ENCODE data around the gene ARF3. TPM values are rescaled to one million over a fixed set of nuclear protein-coding genes. Genes with fewer than 3 reads are reported as not detected.

Gene ARF3
- total and polyA plus RNA-seq, 2 experiments from 2014 or later: 65.0 to 87.7 TPM

DNA sequence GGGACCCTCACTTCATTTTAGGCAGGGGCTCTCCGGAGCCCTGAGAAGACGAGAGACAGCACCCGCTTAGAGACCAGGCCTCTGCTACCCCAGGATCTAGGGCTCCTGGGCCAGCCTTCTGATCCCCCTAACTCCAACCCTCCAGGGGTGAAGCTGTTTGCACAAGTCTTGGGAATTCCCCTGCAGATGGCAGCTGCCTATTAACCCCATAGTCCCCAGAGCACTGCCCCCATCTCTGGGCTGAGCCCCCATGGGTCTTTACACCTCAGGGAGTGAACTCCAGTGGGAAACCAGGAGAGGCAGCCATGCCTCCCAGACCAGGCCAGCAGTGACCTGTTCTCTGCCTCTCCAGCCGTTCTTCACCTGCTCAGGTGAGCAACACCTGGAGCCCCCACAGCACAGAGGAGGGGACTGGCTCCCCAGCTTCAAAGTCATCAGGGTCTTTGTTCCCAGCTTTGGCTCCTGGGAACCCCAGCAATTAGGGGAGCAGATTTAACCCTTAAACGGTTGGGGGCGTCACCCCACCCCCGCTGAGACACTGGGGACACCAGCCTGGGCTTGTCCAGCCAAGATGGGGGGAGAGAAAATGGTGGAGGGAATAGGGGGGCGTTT is 12.0 kb upstream of the ARF3 start:
- H3K27ac ChIP-seq: no peak overlapping the region
- H3K9ac ChIP-seq: no peak overlapping the region
- H3K79me2 ChIP-seq (ENCODE audit: insufficient read depth): no peaks in the 10 kb centered on the region
- in situ Hi-C loops (cut with MboI): no loop called here
- no peaks in the 10 kb centered on the region; the same call in 1 of the 2 replicates for H3F3A ChIP-seq (ENCODE audit: insufficient read depth)
- WGBS, 2 experiments (ENCODE audit: low coverage in 1 of 2, low lambda C conversion rate in 2 of 2, missing lambda C conversion rate in 2 of 2): 39 to 40% methylated on average over 7 to 8 of the region's 8 CpGs
- H3K36me3 ChIP-seq (ENCODE audit: low read depth): no peaks in the 10 kb centered on the region
- no peak for TF ChIP-seq EZH2phosphoT487 (IDR thresholded peaks at IDR 0.05; ENCODE audit: insufficient read depth, low read depth)
- no peak for TF ChIP-seq EZH2 (IDR thresholded peaks at IDR 0.05; ENCODE audit: insufficient read depth, poor library complexity, severe bottlenecking)
- DNase-seq: no peak
- H3K27me3 ChIP-seq (replicated peaks; ENCODE audit: insufficient read depth): peaks cover 6% of the 10 kb centered on the region; the same call in 1 of the 2 replicates
- no peaks in the 10 kb centered on the region for H3K9me3 ChIP-seq (ENCODE audit: low read depth)
- no peak overlapping the region for H3K4me2 ChIP-seq (ENCODE audit: unreplicated experiment)
- H2AFZ ChIP-seq: no peak overlapping the region
- H4K20me1 ChIP-seq (ENCODE audit: insufficient read depth): no peaks in the 10 kb centered on the region
- no peak overlapping the region for H3K4me3 ChIP-seq
- no peaks in the 10 kb centered on the region for H3K9me2 ChIP-seq (ENCODE audit: insufficient read depth)
- peaks cover 28% of the 10 kb centered on the region for H3K4me1 ChIP-seq (ENCODE audit: insufficient read depth)

DNA sequence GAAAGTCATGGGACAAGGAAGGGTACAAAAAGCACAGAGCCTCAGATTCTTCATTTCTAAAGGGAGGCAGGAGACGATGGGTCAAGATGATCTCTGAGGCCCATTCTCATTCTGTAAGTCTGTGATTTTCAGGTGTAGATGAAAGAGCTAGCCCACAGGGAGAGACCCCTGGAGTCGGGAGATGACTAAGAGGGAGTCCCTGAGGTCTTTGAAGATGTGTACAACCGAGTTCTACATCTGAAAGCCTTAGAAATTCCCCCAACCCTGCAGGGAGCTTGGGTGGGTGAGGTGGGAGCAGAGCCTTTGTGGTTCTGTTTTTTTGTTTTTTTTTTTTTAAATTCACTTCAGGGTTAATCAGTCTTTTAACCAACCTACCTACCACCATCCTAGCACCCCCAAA is 11.2 kb upstream of the ARF3 start:
- Histone ChIP-seq H3K9me3 (ENCODE audit: low read depth) (no peaks in the 10 kb centered on the region), H2AFZ (no peak overlapping the region), H3K4me2 (ENCODE audit: unreplicated experiment) (no peak overlapping the region), H3K4me3 (no peak overlapping the region), H3K4me1 (ENCODE audit: insufficient read depth) (peaks cover 22% of the 10 kb centered on the region), H3F3A (ENCODE audit: insufficient read depth) (no peaks in the 10 kb centered on the region; the same call in 1 of the 2 replicates), H3K27me3 (replicated peaks; ENCODE audit: insufficient read depth) (peaks cover 6% of the 10 kb centered on the region; the same call in 1 of the 2 replicates), H3K9me2 (ENCODE audit: insufficient read depth) (no peaks in the 10 kb centered on the region), H3K27ac (no peak overlapping the region), H3K9ac (no peak overlapping the region), H4K20me1 (ENCODE audit: insufficient read depth) (no peaks in the 10 kb centered on the region), H3K36me3 (ENCODE audit: low read depth) (no peaks in the 10 kb centered on the region), H3K79me2 (ENCODE audit: insufficient read depth) (no peaks in the 10 kb centered on the region)
- WGBS, 2 experiments (ENCODE audit: low coverage in 1 of 2, low lambda C conversion rate in 2 of 2, missing lambda C conversion rate in 2 of 2): 84 to 88% methylated on average over 3 of the region's 3 CpGs
- in situ Hi-C loops (cut with MboI): no loop called here
- TF ChIP-seq EZH2phosphoT487 (IDR thresholded peaks at IDR 0.05; ENCODE audit: insufficient read depth, low read depth): no peak
- TF ChIP-seq EZH2 (IDR thresholded peaks at IDR 0.05; ENCODE audit: insufficient read depth, poor library complexity, severe bottlenecking): no peak
- no peak for DNase-seq

DNA sequence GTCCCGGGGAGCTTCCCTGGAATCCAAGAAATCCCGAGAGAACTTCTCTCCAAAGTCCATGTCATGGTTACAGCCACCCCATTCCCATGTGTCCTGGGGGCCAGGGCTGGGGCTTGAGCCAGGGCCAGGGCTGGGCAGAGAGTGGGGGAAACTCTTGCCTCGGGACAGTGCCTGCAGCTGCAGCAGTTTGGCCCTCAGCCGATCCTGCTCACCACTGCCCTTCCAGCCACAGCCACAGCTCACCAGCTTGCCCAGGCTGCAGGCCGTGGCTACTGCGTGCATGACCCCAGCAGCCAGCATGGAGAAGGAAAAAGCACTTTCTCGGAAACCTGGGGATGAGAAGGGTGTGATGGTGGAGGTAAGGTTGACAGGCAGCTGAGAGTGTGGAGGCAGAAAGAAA is 10.7 kb upstream of the ARF3 start:
- TF ChIP-seq EZH2 (IDR thresholded peaks at IDR 0.05; ENCODE audit: insufficient read depth, poor library complexity, severe bottlenecking) (no peak), EZH2phosphoT487 (IDR thresholded peaks at IDR 0.05; ENCODE audit: insufficient read depth, low read depth) (no peak)
- Histone ChIP-seq H3K9me3 (ENCODE audit: low read depth) (no peaks in the 10 kb centered on the region), H3K36me3 (ENCODE audit: low read depth) (no peaks in the 10 kb centered on the region), H4K20me1 (ENCODE audit: insufficient read depth) (no peaks in the 10 kb centered on the region), H3K4me3 (no peak overlapping the region), H3K9ac (no peak overlapping the region), H3K4me1 (ENCODE audit: insufficient read depth) (peaks cover 18% of the 10 kb centered on the region), H3K79me2 (ENCODE audit: insufficient read depth) (no peaks in the 10 kb centered on the region), H3K27ac (no peak overlapping the region), H3K4me2 (ENCODE audit: unreplicated experiment) (no peak overlapping the region), H3F3A (ENCODE audit: insufficient read depth) (no peaks in the 10 kb centered on the region; the same call in 1 of the 2 replicates), H2AFZ (no peak overlapping the region), H3K9me2 (ENCODE audit: insufficient read depth) (no peaks in the 10 kb centered on the region), H3K27me3 (replicated peaks; ENCODE audit: insufficient read depth) (peaks cover 6% of the 10 kb centered on the region; the same call in 1 of the 2 replicates)
- 68 to 75% methylated on average over 7 of the region's 7 CpGs for WGBS, 2 experiments (ENCODE audit: low coverage in 1 of 2, low lambda C conversion rate in 2 of 2, missing lambda C conversion rate in 2 of 2)
- no peak for DNase-seq
- in situ Hi-C loops (cut with MboI): no loop called here

DNA sequence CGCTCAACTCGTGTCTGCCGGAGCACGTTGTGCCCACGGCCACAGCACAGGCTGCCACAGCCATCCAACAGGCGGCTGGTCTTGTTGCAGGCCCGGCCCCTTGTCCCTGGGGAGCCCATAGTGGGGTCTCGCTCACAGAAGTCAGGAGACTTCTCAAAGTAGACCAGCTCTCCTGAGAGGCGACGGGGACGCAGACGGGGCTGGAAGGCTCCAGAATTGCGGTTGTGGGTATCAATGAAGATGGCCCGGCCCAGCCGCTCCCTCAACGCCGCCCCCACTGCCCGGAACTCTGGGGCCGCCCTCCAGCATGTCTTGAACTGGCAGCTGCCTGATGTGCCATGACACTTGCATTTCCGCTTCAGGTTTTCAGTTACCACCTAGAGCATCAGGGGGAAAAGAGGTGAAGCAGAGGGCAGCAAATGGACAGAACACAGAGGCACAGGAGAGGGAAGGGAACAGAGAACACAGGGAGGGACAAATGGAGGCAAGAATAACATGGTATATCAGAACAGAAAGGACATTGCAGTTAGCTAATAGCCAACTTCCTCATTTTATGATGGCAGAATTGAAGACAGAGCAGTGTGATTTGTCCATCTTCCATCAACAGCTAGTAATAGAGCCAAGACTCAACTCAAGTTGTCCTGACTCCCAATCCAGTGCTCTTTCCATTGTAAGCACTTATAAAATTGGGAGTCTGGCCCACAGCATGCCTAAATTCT is 9.0 kb upstream of the ARF3 start:
- Histone ChIP-seq H3K4me3 (no peak overlapping the region), H3K9me2 (ENCODE audit: insufficient read depth) (no peaks in the 10 kb centered on the region), H4K20me1 (ENCODE audit: insufficient read depth) (no peaks in the 10 kb centered on the region), H3F3A (ENCODE audit: insufficient read depth) (0 out of 2 replicates have a peak, but pooled peaks cover 5% of the 10 kb centered on the region), H3K36me3 (ENCODE audit: low read depth) (no peaks in the 10 kb centered on the region), H3K27ac (no peak overlapping the region), H3K4me1 (ENCODE audit: insufficient read depth) (peaks cover 12% of the 10 kb centered on the region), H3K9me3 (ENCODE audit: low read depth) (no peaks in the 10 kb centered on the region), H3K79me2 (ENCODE audit: insufficient read depth) (no peaks in the 10 kb centered on the region), H3K9ac (no peak overlapping the region), H3K27me3 (replicated peaks; ENCODE audit: insufficient read depth) (peaks cover 6% of the 10 kb centered on the region; the same call in 1 of the 2 replicates), H2AFZ (no peak overlapping the region), H3K4me2 (ENCODE audit: unreplicated experiment) (no peak overlapping the region)
- in situ Hi-C loops (cut with MboI): no loop called here
- TF ChIP-seq EZH2phosphoT487 (IDR thresholded peaks at IDR 0.05; ENCODE audit: insufficient read depth, low read depth) (no peak), EZH2 (IDR thresholded peaks at IDR 0.05; ENCODE audit: insufficient read depth, poor library complexity, severe bottlenecking) (no peak)
- WGBS, 2 experiments (ENCODE audit: low coverage in 1 of 2, low lambda C conversion rate in 2 of 2, missing lambda C conversion rate in 2 of 2): 22 to 27% methylated on average over 20 of the region's 20 CpGs
- no peak for DNase-seq

Measured in GM23248 (cell line).